GM12878 (cell line): ENCODE results near the gene KRT37. TPM values are rescaled to one million over a fixed set of nuclear protein-coding genes. Genes with fewer than 3 reads are reported as not detected.

ENCODE experiments used
- ATAC-seq: fragments of 200-7000 bp; cut with Tn5 transposase; 3 replicates; pipeline ENCODE4 v1.9.1; 2020; ENCODE audit warnings: mild to moderate bottlenecking, moderate library complexity
- BruUV-seq: library from RNA; stranded (reverse); fragments of 400-500 nt; replicated peaks from 2 replicates; lab custom pipeline; 2021; lab: Mats Ljungman, UMichigan
- CTCF ChIA-PET: fragments of 300-600 bp; sonication (Branson Sonifier 250); formaldehyde crosslinking; extraction: SDS; loops from one replicate; lab custom pipeline; 2021; ENCODE audit warnings: inconsistent platforms; lab: Yijun Ruan, JAX
- POLR2A ChIA-PET: fragments of 350-600 bp; formaldehyde crosslinking; extraction: SDS; loops from one replicate; lab custom pipeline; 2021; ENCODE audit warnings: inconsistent platforms; lab: Charles Lee
- RAD21 ChIA-PET: fragments of 300-600 bp; sonication (Branson Sonifier 250); formaldehyde crosslinking; loops from one replicate; lab custom pipeline; 2023; ENCODE audit warnings: antibody characterized with exemption; ENCODE audit not compliant: unreplicated experiment; lab: Charles Lee
- SMC1A ChIA-PET: fragments of 300-600 bp; sonication (Branson Sonifier 250); formaldehyde crosslinking; loops from one replicate; lab custom pipeline; 2023; ENCODE audit not compliant: unreplicated experiment, uncharacterized antibody; lab: Charles Lee
- DNase-seq: peaks from one replicate; pipeline ENCODE4 v3.0.0-alpha.2; 2011; ENCODE audit warnings: low read depth, low spot score
- FAIRE-seq: peaks from 3 replicates; lab custom pipeline; 2011; peaks lifted over from hg19 to GRCh38; lab: Jason Lieb, UNC
- H2AFZ ChIP-seq: 2 replicates; pipeline ENCODE4 v1.6.0; 2011; ENCODE audit warnings: low read depth, low read length, control low read depth; ENCODE audit not compliant: control insufficient read depth
- H3K27ac ChIP-seq: 2 replicates; pipeline ENCODE4 v1.5.1; 2011; ENCODE audit warnings: control low read depth; ENCODE audit not compliant: control insufficient read depth, insufficient read depth
- H3K27me3 ChIP-seq, 2 experiments: replicated peaks in 1 of 2; 2 replicates each; pipeline versions ENCODE4 v1.6.0 to v1.6.1; 2011; ENCODE audit warnings: low read length in 1 of 2; ENCODE audit not compliant: control insufficient read depth in 2 of 2, insufficient read depth in 2 of 2
- H3K36me3 ChIP-seq, 2 experiments: 2 replicates each; pipeline ENCODE4 v1.5.1; 2011; ENCODE audit warnings: low read length in 1 of 2; ENCODE audit not compliant: control insufficient read depth in 2 of 2, insufficient read depth in 2 of 2
- H3K4me1 ChIP-seq: 2 replicates; pipeline ENCODE4 v1.6.1; 2011; ENCODE audit warnings: mild to moderate bottlenecking, low read length, moderate library complexity, mixed read lengths; ENCODE audit not compliant: control insufficient read depth, insufficient read depth
- H3K4me2 ChIP-seq: 2 replicates; pipeline ENCODE4 v1.6.0; 2011; ENCODE audit warnings: control low read depth; ENCODE audit not compliant: control insufficient read depth, insufficient read depth
- H3K4me3 ChIP-seq: fragments of 200-600 bp; sonication (generic); 2 replicates; pipeline ENCODE4 v1.5.1; 2016
- H3K79me2 ChIP-seq: 2 replicates; pipeline ENCODE4 v1.6.0; 2011; ENCODE audit warnings: low read length; ENCODE audit not compliant: control insufficient read depth, insufficient read depth
- H3K9ac ChIP-seq: 2 replicates; pipeline ENCODE4 v1.8.0; 2011; ENCODE audit warnings: low read length, control low read depth, mixed read lengths; ENCODE audit not compliant: control insufficient read depth, insufficient read depth
- H3K9me3 ChIP-seq: replicated peaks from 3 replicates; pipeline ENCODE4 v1.5.1; 2011; ENCODE audit warnings: mild to moderate bottlenecking, low read length; ENCODE audit not compliant: control insufficient read depth, insufficient read depth
- H4K20me1 ChIP-seq: 2 replicates; pipeline ENCODE4 v1.6.0; 2011; ENCODE audit not compliant: control insufficient read depth, insufficient read depth
- ATF2 ChIP-seq: IDR thresholded peaks from 2 replicates; pipeline ENCODE4 v1.6.1; 2012; ENCODE audit warnings: low read length, inconsistent platforms
- BHLHE40 ChIP-seq, 2 experiments: fragments of 450-650 bp in 1 of 2; IDR thresholded peaks; 2 replicates each; pipeline ENCODE4 v1.6.1; 2011 to 2017; ENCODE audit warnings: low read depth in 2 of 2, borderline replicate concordance in 1 of 2, improper control_type of control experiment in 1 of 2, low read length in 1 of 2, mild to moderate bottlenecking in 1 of 2
- CBX3 ChIP-seq: fragments of 200-600 bp; sonication (generic); IDR thresholded peaks from 2 replicates; pipeline ENCODE4 v1.6.1; 2016; ENCODE audit warnings: low read depth, borderline replicate concordance
- CHD2 ChIP-seq: IDR thresholded peaks from 2 replicates; pipeline ENCODE4 v1.6.1; 2011; ENCODE audit warnings: low read depth, low read length, improper control_type of control experiment, borderline replicate concordance
- ETV6 ChIP-seq, 2 experiments: fragments of 450-650 bp in 1 of 2; IDR thresholded peaks in 1 of 2; conservative IDR thresholded peaks in 1 of 2; 2 replicates each; pipeline ENCODE4 v1.6.1; 2014; ENCODE audit warnings: antibody characterized with exemption in 1 of 2, borderline replicate concordance in 1 of 2, low read depth in 1 of 2, mild to moderate bottlenecking in 1 of 2, moderate library complexity in 1 of 2
- KDM1A ChIP-seq: fragments of 200-600 bp; sonication (generic); IDR thresholded peaks from 2 replicates; pipeline ENCODE4 v1.6.1; 2016; ENCODE audit warnings: borderline replicate concordance
- POLR2AphosphoS5 ChIP-seq: IDR thresholded peaks from 2 replicates; pipeline ENCODE4 v1.6.1; 2011; ENCODE audit warnings: mild to moderate bottlenecking, low read length, inconsistent platforms
- RAD21 ChIP-seq: IDR thresholded peaks from 2 replicates; pipeline ENCODE4 v1.6.1; 2011; ENCODE audit warnings: mild to moderate bottlenecking, low read depth, low read length, moderate library complexity; ENCODE audit not compliant: insufficient read depth
- SIN3A ChIP-seq: IDR thresholded peaks from 2 replicates; pipeline ENCODE4 v1.6.1; 2012; ENCODE audit warnings: low read depth, low read length, improper control_type of control experiment
- SIX5 ChIP-seq: IDR thresholded peaks from 2 replicates; pipeline ENCODE4 v1.6.1; 2011; ENCODE audit warnings: mild to moderate bottlenecking, low read depth, low read length, moderate library complexity; ENCODE audit not compliant: severe bottlenecking
- SUPT20H ChIP-seq: IDR thresholded peaks from 2 replicates; pipeline ENCODE4 v1.6.1; 2011; ENCODE audit warnings: low read depth, mild to moderate bottlenecking, low read length, moderate library complexity, borderline replicate concordance; ENCODE audit not compliant: control insufficient read depth
- SUZ12 ChIP-seq: fragments of 200-600 bp; sonication (generic); IDR thresholded peaks from one replicate; pipeline ENCODE4 v1.6.1; 2018; ENCODE audit warnings: antibody characterized with exemption, mild to moderate bottlenecking; ENCODE audit not compliant: unreplicated experiment
- ZNF24 ChIP-seq: fragments of 450-650 bp; IDR thresholded peaks from 2 replicates; pipeline ENCODE4 v1.6.1; 2017; ENCODE audit warnings: antibody characterized with exemption, mild to moderate bottlenecking
- ZZZ3 ChIP-seq: IDR thresholded peaks from 2 replicates; pipeline ENCODE4 v1.6.1; 2011; ENCODE audit warnings: low read depth; ENCODE audit not compliant: control insufficient read depth, insufficient read length
- WGBS: methylation state at CpG from one replicate; pipeline ENCODE4 v1.1.6; 2016; ENCODE audit warnings: low lambda C conversion rate; ENCODE audit not compliant: insufficient replicate concordance, insufficient coverage; ENCODE audit errors: missing lambda C conversion rate; 5-methylcytosine and 5-hydroxymethylcytosine counted together
- in situ Hi-C: fragments of 300-500 bp; cut with MboI; formaldehyde crosslinking; loops from 9 replicates; pipeline ENCODE4 v1.14.3; 2018; ENCODE audit warnings: mixed read lengths
- intact Hi-C: fragments of 100-400 bp; cut with micrococcal nuclease; formaldehyde crosslinking; loops from one replicate; pipeline ENCODE4 v1.14.2; 2022; ENCODE audit not compliant: unreplicated experiment
- polyA plus RNA-seq, 11 experiments: library from polyadenylated mRNA; depleted of rRNA in 4 of 11; unstranded in 6 of 11; stranded (reverse) in 5 of 11; fragments of >200 nt; fragmentation: Nextera tagmentation in 4 of 11; fragmentation: Illumina TruSeq in 1 of 11; extraction: Ambion mirVana in 4 of 11; extraction: Trizol in 1 of 11; gene quantifications; 1 replicate in 1 of 11; 2 replicates in 10 of 11; pipeline versions ENCODE4 v1.2.1 to v1.2.3, GENCODE V29; 2011 to 2016; ENCODE audit warnings: inconsistent platforms in 2 of 11, missing spikeins in 2 of 11, low read depth in 1 of 11
- total RNA-seq, 4 experiments: library from RNA; depleted of rRNA in 3 of 4; stranded (reverse); fragments of >200 nt in 3 of 4; fragmentation: Illumina TruSeq in 1 of 4; extraction: Trizol in 1 of 4; gene quantifications; 2 replicates each; pipeline versions ENCODE4 v1.2.1 to v1.2.3, GENCODE V29; 2013 to 2021
- TF ChIP-seq, protein P1 (sequence below), 3 experiments: IDR thresholded peaks in 2 of 3; conservative IDR thresholded peaks in 1 of 3; 2 replicates each; pipeline ENCODE4 v1.5.1; 2011; ENCODE audit warnings: low read depth in 3 of 3, low read length in 3 of 3, mild to moderate bottlenecking in 3 of 3, control low read depth in 2 of 3, moderate library complexity in 2 of 3, inconsistent platforms in 1 of 3, mixed read lengths in 1 of 3; ENCODE audit not compliant: control insufficient read depth in 2 of 3, insufficient read depth in 1 of 3; ENCODE audit errors: extremely low read depth in 1 of 3
- TF ChIP-seq, protein P2 (sequence below): IDR thresholded peaks from 2 replicates; pipeline ENCODE4 v1.6.1; 2012; ENCODE audit warnings: low read depth, low read length, improper control_type of control experiment

The KRT37 gene
- total and polyA plus RNA-seq, 10 of the 15 experiments (the other 5 are each of a cell fraction or from before 2014, with no cell fraction given) = not detected

DNA sequence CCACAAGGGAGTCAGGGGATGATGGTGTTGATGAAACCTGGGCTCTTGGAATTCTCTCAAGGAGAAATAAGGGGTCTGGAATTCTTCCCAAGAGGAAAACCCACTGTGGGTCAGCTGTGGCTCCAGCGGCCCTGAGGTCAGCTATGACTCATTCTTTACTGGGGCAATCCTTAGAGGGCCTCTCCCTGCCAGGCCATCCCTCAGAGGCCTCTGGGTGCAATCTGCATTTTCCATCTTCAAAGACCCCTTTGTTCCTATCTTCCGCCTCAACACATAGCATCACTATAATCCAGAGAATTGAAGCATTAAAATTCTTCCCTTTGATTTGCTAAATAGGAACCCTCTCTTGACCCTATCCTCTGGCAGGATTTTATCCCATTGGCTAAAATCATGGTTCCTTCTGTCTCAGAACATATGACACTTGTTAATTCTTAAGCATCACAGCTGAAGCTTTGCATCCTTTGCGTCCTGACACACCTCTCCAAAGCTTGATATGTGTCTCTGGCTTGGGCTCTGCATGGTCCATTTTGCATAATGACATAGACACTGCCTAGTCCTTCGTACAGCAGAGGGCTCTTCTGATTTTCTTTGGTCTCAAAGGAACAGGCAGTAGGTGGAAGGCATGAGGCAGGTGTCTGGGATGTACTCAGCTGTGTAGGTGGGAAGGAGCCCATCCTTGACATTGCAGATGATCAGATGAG, 4.4 kb upstream of the KRT37 start:
- Histone ChIP-seq H2AFZ (no peak overlapping the region), H3K27ac (no peak overlapping the region), H3K27me3 (no peaks in the 10 kb centered on the region; a peak in 2 of 4 replicates), H3K36me3 (no peaks in the 10 kb centered on the region), H3K4me2 (no peak overlapping the region), H3K4me1 (no peaks in the 10 kb centered on the region), H4K20me1 (no peaks in the 10 kb centered on the region), H3K79me2 (no peaks in the 10 kb centered on the region), H3K4me3 (no peak overlapping the region), H3K9me3 (no peaks in the 10 kb centered on the region), H3K9ac (no peak overlapping the region)
- ChIA-PET CTCF (no interaction called here), RAD21 (no interaction called here), POLR2A (no interaction called here), SMC1A (no interaction called here)
- 2% methylated on average over 4 of the region's 4 CpGs for WGBS
- DNase-seq (no peak), ATAC-seq (no peak), FAIRE-seq (no peak)
- BruUV-seq = no TSS peak
- intact Hi-C loops = no loop called here
- in situ Hi-C loops = no loop called here
- no peak for TF ChIP-seq SIN3A
- TF ChIP-seq RAD21 = no peak
- no peak for TF ChIP-seq SUPT20H
- TF ChIP-seq ZNF24 = no peak
- TF ChIP-seq POLR2AphosphoS5 = no peak
- TF ChIP-seq BHLHE40 (IDR thresholded peaks at IDR 0.05; ENCODE audit: borderline replicate concordance in 1 of 2, low read depth in 2 of 2, low read length in 1 of 2) = no peak
- TF ChIP-seq, protein P1, sequence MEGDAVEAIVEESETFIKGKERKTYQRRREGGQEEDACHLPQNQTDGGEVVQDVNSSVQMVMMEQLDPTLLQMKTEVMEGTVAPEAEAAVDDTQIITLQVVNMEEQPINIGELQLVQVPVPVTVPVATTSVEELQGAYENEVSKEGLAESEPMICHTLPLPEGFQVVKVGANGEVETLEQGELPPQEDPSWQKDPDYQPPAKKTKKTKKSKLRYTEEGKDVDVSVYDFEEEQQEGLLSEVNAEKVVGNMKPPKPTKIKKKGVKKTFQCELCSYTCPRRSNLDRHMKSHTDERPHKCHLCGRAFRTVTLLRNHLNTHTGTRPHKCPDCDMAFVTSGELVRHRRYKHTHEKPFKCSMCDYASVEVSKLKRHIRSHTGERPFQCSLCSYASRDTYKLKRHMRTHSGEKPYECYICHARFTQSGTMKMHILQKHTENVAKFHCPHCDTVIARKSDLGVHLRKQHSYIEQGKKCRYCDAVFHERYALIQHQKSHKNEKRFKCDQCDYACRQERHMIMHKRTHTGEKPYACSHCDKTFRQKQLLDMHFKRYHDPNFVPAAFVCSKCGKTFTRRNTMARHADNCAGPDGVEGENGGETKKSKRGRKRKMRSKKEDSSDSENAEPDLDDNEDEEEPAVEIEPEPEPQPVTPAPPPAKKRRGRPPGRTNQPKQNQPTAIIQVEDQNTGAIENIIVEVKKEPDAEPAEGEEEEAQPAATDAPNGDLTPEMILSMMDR (IDR thresholded peaks at IDR 0.05 in 2 of 3, conservative IDR thresholded peaks at IDR 0.05 in 1 of 3; ENCODE audit: control insufficient read depth in 2 of 3, extremely low read depth in 1 of 3, insufficient read depth in 1 of 3, low read depth in 3 of 3, low read length in 3 of 3) = no peak
- TF ChIP-seq CBX3 = no peak
- TF ChIP-seq ATF2 = no peak
- no peak for TF ChIP-seq SIX5
- TF ChIP-seq ZZZ3 = no peak
- TF ChIP-seq, protein P2, sequence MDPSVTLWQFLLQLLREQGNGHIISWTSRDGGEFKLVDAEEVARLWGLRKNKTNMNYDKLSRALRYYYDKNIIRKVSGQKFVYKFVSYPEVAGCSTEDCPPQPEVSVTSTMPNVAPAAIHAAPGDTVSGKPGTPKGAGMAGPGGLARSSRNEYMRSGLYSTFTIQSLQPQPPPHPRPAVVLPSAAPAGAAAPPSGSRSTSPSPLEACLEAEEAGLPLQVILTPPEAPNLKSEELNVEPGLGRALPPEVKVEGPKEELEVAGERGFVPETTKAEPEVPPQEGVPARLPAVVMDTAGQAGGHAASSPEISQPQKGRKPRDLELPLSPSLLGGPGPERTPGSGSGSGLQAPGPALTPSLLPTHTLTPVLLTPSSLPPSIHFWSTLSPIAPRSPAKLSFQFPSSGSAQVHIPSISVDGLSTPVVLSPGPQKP = no peak
- no peak for TF ChIP-seq CHD2
- TF ChIP-seq KDM1A = no peak
- no peak for TF ChIP-seq SUZ12
- TF ChIP-seq ETV6 (conservative IDR thresholded peaks at IDR 0.05 in 1 of 2, IDR thresholded peaks at IDR 0.05 in 1 of 2; ENCODE audit: borderline replicate concordance in 1 of 2, low read depth in 1 of 2) = no peak
